ENCODE data around the gene ARHGAP36. TPM values are rescaled to one million over a fixed set of nuclear protein-coding genes. Genes with fewer than 3 reads are reported as not detected.

ARHGAP36 gene
- total and polyA plus RNA-seq, 2 of the 8 experiments (the other 6 are each of a cell fraction or from before 2014, with no cell fraction given): 0.32 to 0.38 TPM

GRCh38 chrX:131068945-131069719 lies 11.0 kb downstream of the ARHGAP36 start (continued):
- no peak for TF ChIP-seq SP4 (IDR thresholded peaks at IDR 0.05; ENCODE audit: low read length)
- peak; percentile 89 for TF ChIP-seq TBP (IDR thresholded peaks at IDR 0.05; ENCODE audit: low read depth, low read length)
- peak in 1 of 2 experiments; percentile 76; a peak in 1 of 4 replicates for TF ChIP-seq SIN3A (conservative IDR thresholded peaks at IDR 0.05 in 1 of 2, IDR thresholded peaks at IDR 0.05 in 1 of 2; ENCODE audit: low read depth in 1 of 2, low read length in 2 of 2)
- no peak for TF ChIP-seq SP1 (IDR thresholded peaks at IDR 0.05; ENCODE audit: low read depth, low read length)
- TF ChIP-seq KDM5A (IDR thresholded peaks at IDR 0.05; ENCODE audit: low read length): no peak
- TF ChIP-seq, protein P1, sequence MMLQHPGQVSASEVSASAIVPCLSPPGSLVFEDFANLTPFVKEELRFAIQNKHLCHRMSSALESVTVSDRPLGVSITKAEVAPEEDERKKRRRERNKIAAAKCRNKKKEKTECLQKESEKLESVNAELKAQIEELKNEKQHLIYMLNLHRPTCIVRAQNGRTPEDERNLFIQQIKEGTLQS (IDR thresholded peaks at IDR 0.05; ENCODE audit: insufficient read depth, low read depth, low read length): no peak
- no peak for TF ChIP-seq ASH2L (IDR thresholded peaks at IDR 0.05; ENCODE audit: low read length)
- TF ChIP-seq, protein P2, sequence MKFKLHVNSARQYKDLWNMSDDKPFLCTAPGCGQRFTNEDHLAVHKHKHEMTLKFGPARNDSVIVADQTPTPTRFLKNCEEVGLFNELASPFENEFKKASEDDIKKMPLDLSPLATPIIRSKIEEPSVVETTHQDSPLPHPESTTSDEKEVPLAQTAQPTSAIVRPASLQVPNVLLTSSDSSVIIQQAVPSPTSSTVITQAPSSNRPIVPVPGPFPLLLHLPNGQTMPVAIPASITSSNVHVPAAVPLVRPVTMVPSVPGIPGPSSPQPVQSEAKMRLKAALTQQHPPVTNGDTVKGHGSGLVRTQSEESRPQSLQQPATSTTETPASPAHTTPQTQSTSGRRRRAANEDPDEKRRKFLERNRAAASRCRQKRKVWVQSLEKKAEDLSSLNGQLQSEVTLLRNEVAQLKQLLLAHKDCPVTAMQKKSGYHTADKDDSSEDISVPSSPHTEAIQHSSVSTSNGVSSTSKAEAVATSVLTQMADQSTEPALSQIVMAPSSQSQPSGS (IDR thresholded peaks at IDR 0.05; ENCODE audit: low read length): no peak
- TF ChIP-seq, protein P3, sequence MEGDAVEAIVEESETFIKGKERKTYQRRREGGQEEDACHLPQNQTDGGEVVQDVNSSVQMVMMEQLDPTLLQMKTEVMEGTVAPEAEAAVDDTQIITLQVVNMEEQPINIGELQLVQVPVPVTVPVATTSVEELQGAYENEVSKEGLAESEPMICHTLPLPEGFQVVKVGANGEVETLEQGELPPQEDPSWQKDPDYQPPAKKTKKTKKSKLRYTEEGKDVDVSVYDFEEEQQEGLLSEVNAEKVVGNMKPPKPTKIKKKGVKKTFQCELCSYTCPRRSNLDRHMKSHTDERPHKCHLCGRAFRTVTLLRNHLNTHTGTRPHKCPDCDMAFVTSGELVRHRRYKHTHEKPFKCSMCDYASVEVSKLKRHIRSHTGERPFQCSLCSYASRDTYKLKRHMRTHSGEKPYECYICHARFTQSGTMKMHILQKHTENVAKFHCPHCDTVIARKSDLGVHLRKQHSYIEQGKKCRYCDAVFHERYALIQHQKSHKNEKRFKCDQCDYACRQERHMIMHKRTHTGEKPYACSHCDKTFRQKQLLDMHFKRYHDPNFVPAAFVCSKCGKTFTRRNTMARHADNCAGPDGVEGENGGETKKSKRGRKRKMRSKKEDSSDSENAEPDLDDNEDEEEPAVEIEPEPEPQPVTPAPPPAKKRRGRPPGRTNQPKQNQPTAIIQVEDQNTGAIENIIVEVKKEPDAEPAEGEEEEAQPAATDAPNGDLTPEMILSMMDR (IDR thresholded peaks at IDR 0.05; ENCODE audit: control extremely low read depth in 1 of 3, insufficient read depth in 1 of 3, low read depth in 1 of 3, low read length in 3 of 3): peak; percentile 65 to 74 (median 67)
- TF ChIP-seq RNF2 (IDR thresholded peaks at IDR 0.05; ENCODE audit: borderline replicate concordance, low read depth, low read length, missing control alignments, poor library complexity, severe bottlenecking): no peak
- 0 out of 2 replicates have a peak, but pooled peaks have one; percentile 24 for TF ChIP-seq MAX (IDR thresholded peaks at IDR 0.05)
- no peak for TF ChIP-seq SUZ12 (IDR thresholded peaks at IDR 0.05; ENCODE audit: low read length)
- no peak for TF ChIP-seq CEBPB (IDR thresholded peaks at IDR 0.05; ENCODE audit: low read depth, low read length)
- TF ChIP-seq SIRT6 (IDR thresholded peaks at IDR 0.05; ENCODE audit: low read length): no peak
- TF ChIP-seq KDM1A (IDR thresholded peaks at IDR 0.05; ENCODE audit: borderline replicate concordance, low read length): no peak; the same call in 1 of the 2 replicates
- TF ChIP-seq, protein P4, sequence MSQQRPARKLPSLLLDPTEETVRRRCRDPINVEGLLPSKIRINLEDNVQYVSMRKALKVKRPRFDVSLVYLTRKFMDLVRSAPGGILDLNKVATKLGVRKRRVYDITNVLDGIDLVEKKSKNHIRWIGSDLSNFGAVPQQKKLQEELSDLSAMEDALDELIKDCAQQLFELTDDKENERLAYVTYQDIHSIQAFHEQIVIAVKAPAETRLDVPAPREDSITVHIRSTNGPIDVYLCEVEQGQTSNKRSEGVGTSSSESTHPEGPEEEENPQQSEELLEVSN (IDR thresholded peaks at IDR 0.05): no peak
- TF ChIP-seq EP300 (IDR thresholded peaks at IDR 0.05; ENCODE audit: borderline replicate concordance in 1 of 2, low read depth in 2 of 2, low read length in 2 of 2): no peak
